Mammary epithelial cell (primary cell): Measurements from ENCODE around the gene SORCS2.

Source experiments
- CTCF ChIP-seq, 2 donors: IDR thresholded peaks in 1 of 2; conservative IDR thresholded peaks in 1 of 2; 2 replicates each; pipeline ENCODE4 v1.5.1; 2011 to 2012; ENCODE audit warnings: inconsistent platforms in 2 of 2, low read length in 2 of 2, mild to moderate bottlenecking in 2 of 2, control low read depth in 1 of 2, low read depth in 1 of 2; ENCODE audit not compliant: insufficient read depth in 1 of 2; ENCODE audit errors: extremely low read depth in 1 of 2
- EZH2 ChIP-seq: IDR thresholded peaks from 2 replicates; pipeline ENCODE4 v1.6.1; 2012; ENCODE audit warnings: low read length, inconsistent platforms, borderline replicate concordance

GRCh38 chr4:7417639-7418038, 225.3 kb downstream of the SORCS2 start:
- TF ChIP-seq CTCF (conservative IDR thresholded peaks at IDR 0.05 in 1 of 2, IDR thresholded peaks at IDR 0.05 in 1 of 2; ENCODE audit: extremely low read depth in 1 of 2, insufficient read depth in 1 of 2, low read depth in 1 of 2, low read length in 2 of 2) (no peak), EZH2 (no peak)
